GM12892 (cell line): ENCODE results near the gene ACVR2A. TPM values are rescaled to one million over a fixed set of nuclear protein-coding genes. Genes with fewer than 3 reads are reported as not detected.

Experiments
- DNase-seq: peaks from one replicate; pipeline ENCODE4 v3.0.0; 2011; ENCODE audit not compliant: insufficient read length
- FAIRE-seq: peaks from 2 replicates; lab custom pipeline; 2011; peaks lifted over from hg19 to GRCh38; lab: Jason Lieb, UNC
- POLR2A ChIP-seq: IDR thresholded peaks from 2 replicates; pipeline ENCODE4 v1.6.1; 2011; ENCODE audit warnings: low read depth, low read length, control low read depth
- POLR2AphosphoS5 ChIP-seq: IDR thresholded peaks from 2 replicates; pipeline ENCODE4 v1.6.1; 2011; ENCODE audit warnings: low read depth, low read length, control low read depth
- TAF1 ChIP-seq: IDR thresholded peaks from 2 replicates; pipeline ENCODE4 v1.6.1; 2011; ENCODE audit warnings: low read depth, mild to moderate bottlenecking, control low read depth, low read length, borderline replicate concordance
- polyA plus RNA-seq: library from polyadenylated mRNA; unstranded; fragments of >200 nt; gene quantifications from one replicate; pipeline ENCODE4 v1.2.1, GENCODE V29; 2012; ENCODE audit warnings: missing spikeins, inconsistent platforms; ENCODE audit not compliant: missing spikeins

Gene ACVR2A
- polyA plus RNA-seq, result 1.0 TPM

DNA sequence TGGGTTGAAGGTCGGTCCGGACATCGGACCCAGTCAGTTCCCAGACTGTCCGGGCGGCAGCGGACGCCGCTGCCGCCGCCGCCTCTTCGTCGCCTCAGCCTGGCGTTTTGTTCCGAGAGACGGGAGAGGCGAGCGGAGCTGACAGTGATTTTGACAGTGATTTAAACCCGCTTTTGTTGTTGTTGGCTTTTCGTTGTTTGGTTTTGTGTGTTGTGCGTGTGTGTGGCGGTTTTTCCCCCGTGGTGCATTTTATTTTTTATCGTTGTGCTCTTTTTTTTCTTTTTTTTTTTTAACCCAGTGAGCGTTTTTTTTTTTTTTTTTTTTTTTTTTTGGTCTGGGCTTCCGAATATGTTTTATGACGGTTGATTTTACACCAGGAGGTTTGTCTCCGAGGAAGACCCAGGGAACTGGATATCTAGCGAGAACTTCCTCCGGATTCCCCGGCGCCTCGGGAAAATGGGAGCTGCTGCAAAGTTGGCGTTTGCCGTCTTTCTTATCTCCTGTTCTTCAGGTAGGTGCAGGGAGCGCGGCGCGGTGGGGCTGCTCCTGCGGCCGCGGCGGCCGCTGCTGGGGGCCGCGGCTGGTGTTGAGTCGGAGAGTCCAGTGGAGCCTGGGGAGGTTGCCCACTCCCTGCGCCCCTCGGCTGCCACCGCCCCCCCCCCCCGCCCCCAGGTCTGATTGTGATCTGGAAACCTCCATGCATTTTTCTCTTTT, at the start of gene ACVR2A:
Gene ACVR2A (plus strand): TSS at position 333 of the 714 bp plus-strand sequence. CDS start 124 bp downstream, at position 457.
- FAIRE-seq (no peak), DNase-seq (peak; percentile 18)
- TF ChIP-seq POLR2AphosphoS5, result no peak

DNA sequence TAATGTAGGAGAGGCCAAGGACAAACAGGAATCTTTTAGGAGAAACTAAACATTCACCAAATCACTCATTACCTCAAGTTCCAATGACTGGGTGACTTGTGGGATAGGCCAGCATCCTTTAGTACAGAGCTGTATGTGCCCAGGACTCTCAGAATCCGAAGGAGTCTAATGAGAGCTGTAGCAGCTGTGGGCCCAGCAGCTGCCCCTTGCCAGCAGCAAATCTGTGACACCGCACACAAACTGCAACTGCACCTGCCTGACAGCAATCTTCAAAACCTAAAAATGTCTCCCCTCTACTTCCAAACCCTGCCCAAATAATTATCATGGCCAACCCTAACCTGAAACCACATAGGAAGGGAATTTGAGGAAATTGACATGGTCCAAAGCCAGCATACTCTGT, 44.5 kb upstream of the ACVR2A start:
- no peak for DNase-seq
- TF ChIP-seq POLR2AphosphoS5 (no peak), TAF1 (no peak), POLR2A (no peak)
- FAIRE-seq, result no peak

DNA sequence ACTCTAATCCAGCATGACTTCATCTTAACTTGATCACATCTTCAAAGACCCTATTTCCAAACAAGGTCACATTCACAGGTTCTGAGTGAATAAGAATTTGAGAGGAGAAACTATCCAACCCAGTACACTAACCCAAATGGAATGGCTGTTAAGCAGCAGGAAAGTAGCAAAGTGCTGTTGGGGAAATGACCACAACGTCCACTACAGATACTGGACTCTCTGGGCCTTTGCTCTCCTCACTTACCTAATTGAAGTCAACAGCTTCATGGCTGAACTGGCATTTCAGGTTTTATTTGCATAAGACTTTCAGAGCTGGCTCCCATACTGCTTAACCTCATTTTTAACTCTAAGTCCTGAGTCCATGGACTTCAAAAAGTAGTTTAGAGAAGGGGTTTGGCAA, 38.0 kb upstream of the ACVR2A start:
- DNase-seq (no peak), FAIRE-seq (no peak)
- TF ChIP-seq POLR2AphosphoS5, result no peak
- no peak for TF ChIP-seq TAF1
- no peak for TF ChIP-seq POLR2A

DNA sequence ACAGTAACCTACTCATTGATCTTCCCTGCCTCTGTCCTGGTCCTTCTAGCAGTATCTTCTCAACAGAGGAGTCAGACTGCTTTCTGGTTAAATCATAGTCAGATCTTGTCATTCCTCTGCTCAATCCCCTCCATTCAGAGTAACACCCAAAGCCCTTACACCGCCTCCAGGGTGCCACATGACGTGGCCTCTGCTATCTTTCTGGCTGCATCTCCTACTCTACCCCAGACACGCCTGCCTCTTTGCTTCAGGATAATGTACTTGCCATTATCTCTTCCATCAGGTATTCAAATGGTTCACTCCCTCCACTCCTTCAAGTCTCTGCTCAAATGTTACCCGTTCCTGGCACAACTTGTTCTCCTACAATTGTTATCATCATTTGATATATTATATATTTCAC, 36.3 kb upstream of the ACVR2A start:
- TF ChIP-seq TAF1 (no peak), POLR2AphosphoS5 (no peak), POLR2A (no peak)
- FAIRE-seq (no peak), DNase-seq (no peak)

DNA sequence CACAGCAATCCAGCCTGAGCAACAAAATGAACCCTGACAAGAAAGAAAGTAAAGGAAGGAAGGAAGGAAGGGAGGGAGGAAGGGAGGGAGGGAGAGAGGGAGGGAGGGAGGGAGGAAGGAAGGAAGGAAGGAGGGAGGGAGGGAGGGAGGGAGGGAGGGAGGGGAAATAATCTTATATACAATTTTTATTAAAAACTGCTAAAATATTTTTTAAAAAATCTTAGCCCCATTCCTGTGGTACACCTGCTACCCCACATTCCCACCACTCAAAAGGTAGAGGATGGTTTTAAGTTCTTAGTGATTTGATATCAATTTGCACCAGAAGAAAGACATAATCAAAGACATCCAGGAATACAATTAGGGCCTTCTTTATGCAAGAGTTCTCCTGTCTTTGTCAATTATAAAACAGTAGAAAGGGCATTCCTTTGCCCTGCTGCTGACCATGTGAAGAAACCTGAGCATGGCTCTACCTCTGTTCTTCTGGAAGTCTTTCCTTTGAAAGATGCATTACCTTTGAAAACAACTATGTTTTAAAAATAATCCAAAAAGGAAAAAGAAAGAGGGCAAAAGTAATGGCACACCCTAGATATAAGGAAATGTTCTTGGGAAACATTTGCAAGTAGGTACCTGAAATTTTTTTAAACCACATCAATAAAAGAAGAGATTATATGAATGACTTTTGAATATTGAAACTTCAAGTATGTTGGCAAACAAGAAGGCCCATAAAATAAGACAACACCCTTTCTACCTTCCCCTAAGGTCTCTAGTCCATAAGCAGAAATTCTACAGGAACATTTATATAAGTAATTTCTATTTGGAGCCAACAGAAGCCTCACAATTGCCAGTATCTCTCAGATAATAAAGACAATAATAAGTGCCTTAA, 33.7 kb upstream of the ACVR2A start:
- FAIRE-seq (no peak), DNase-seq (no peak)
- TF ChIP-seq POLR2AphosphoS5 (no peak), TAF1 (no peak), POLR2A (no peak)

DNA sequence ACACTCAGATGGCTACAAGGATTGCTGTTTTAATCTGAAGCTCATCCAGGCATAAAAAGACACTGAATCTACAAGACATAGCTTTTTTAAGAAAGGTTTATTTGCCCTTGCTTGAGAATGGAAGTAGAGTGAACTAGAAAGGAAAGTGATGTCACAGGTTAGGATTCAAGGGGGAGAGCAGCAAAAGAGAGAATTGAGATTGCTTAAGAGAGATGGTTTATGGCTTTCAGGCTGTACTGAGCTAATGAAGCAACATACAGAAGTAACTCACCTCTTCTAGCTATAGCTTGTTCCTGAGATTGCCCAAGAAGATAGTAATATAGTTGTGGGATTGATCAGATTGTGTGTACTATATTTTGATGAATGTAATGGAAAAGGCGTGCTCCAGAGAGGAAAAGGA, 26.1 kb upstream of the ACVR2A start:
- DNase-seq, result no peak
- no peak for TF ChIP-seq POLR2AphosphoS5
- no peak for TF ChIP-seq POLR2A
- TF ChIP-seq TAF1, result no peak
- no peak for FAIRE-seq

DNA sequence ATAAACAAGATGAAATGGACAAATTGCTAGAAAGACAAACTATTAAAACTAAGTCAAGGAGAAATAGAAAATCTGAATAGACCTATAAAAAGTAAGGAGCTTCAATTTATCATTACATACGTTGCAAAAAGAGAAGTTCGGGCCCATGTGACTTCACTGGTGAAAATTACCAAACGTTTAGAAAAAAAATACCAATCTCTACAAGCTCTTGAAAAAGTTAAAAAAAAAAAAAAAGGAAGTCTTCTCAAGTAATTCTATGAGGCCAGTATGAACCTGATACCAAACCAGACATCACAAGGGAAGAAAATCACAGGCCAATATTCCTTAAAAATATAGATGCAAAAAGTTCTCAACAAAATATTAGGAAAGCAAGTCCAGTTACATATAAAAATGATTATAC, 20.2 kb upstream of the ACVR2A start:
- TF ChIP-seq TAF1 (no peak), POLR2AphosphoS5 (no peak), POLR2A (no peak)
- no peak for FAIRE-seq
- no peak for DNase-seq

DNA sequence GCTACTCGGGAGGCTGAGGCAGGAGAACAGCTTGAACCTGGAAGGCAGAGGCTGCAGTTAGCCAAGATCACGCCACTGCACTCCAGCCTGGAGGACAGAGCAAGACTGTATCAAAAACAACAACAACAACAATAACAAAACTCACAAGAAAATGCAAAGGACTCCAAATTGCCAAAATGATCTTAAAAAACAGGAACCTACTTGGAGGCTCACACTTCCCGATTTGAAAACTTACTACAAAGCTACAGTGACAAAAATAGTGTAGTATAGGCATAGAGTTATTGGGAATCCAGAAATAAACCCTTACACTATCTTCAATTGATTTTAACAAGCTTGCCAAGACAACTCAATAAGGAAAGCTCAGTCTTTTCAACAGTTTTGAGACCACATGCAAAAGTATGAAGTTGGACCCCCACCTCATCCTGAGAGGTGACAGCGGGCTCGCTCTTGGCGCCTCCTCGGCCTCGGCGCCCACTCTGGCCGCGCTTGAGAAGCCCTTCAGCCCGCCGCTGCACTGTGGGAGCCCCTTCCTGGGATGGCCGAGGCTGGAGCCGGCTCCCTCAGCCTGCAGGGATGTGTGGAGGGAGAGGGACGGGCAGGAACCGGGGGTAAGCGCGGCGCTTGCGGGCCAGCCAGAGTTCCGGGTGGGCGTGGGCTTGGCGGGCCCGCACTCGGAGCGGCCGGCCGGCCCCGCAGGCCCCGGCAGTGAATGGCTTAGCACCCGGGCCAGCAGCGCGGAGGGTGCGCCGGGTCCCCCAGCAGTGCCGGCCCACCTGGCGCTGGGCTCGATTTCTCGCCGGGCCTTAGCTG, 18.3 kb upstream of the ACVR2A start:
- DNase-seq (no peak), FAIRE-seq (no peak)
- no peak for TF ChIP-seq TAF1
- no peak for TF ChIP-seq POLR2AphosphoS5
- TF ChIP-seq POLR2A, result no peak

DNA sequence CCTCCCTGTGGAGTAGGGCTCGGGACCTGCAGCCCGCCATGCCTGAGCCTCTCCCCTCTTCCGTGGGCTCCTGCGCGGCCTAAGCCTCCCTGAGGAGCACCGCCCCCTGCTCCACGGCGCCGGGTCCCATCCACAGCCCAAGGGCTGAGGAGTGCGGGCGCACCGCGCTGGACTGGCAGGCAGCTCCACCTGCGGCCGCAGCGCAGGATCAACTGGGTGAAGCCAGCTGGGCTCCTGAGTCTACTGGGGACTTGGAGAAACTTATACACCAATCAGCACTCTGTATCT, 17.8 kb upstream of the ACVR2A start:
- TF ChIP-seq POLR2AphosphoS5, result no peak
- no peak for TF ChIP-seq POLR2A
- TF ChIP-seq TAF1, result no peak
- FAIRE-seq (no peak), DNase-seq (no peak)

DNA sequence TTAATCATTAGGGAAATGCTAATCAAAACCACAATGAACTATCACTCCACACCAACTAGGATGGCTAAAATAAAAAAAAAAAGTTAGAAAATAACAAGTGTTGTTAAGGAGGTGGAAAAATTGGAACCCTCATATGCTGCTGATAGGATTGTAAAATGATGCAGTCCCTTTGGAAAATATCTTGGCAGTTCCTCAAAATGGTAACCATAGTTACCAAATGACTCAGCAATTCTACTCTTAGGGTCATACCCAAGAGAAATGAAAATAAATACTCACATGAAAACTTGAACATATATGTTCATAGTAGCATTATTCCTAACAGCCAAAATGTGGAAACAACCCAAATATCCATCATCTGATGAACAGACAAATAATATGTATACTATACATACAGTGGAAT, 15.7 kb upstream of the ACVR2A start:
- no peak for FAIRE-seq
- TF ChIP-seq TAF1, result no peak
- TF ChIP-seq POLR2A, result no peak
- TF ChIP-seq POLR2AphosphoS5, result no peak
- DNase-seq, result no peak

DNA sequence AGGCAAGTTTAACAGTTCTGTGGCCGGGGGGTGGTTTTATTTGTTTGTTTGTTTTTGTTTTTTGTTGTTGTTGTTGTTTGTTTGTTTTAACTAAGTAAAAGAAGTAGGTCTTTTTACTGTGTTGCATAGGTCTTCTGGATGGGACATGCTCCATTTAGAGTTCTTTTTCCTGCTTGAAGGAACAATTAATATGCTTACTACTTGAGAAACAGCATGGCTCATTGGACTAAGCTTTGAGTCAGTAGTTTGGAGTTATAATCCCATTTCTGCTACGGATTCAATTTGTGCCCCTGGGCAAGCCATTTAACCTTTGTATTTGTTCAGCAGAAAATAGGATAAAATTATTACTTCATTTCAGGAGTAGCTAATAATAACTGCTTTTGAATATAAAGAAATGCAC, 8.7 kb upstream of the ACVR2A start:
- TF ChIP-seq POLR2A (no peak), POLR2AphosphoS5 (no peak), TAF1 (no peak)
- FAIRE-seq (no peak), DNase-seq (no peak)

DNA sequence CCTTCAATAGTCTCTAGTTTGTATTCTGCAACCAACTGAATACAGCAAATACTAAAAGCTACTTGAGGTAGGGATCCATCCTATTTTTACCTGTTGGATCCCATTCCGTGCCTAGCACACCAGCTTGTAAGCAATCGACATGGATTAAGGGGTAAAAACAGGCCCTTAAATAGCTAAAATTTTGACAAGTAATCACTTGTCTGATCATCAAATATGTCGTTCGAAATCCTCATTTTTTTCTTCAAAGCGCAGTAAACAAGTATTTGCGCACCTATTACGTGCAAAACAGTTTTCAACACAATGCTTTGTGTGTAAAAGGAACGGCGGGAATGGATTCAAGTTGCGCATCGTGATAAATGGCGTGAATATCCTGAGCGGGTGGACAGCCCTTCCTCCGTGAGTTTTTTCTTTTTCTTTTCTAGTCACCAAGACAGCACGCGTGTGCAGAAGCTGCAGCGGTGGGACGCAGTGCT, 1.4 kb upstream of the ACVR2A start:
- FAIRE-seq (no peak), DNase-seq (no peak)
- no peak for TF ChIP-seq POLR2AphosphoS5
- no peak for TF ChIP-seq TAF1
- no peak for TF ChIP-seq POLR2A
